ENCODE results near the gene LIN7C. TPM values are rescaled to one million over a fixed set of nuclear protein-coding genes. Genes with fewer than 3 reads are reported as not detected.

Gene LIN7C
- polyA plus RNA-seq, 2 of the 4 experiments (the other 2 are of a cell fraction), result 10.1 to 31.0 TPM

DNA sequence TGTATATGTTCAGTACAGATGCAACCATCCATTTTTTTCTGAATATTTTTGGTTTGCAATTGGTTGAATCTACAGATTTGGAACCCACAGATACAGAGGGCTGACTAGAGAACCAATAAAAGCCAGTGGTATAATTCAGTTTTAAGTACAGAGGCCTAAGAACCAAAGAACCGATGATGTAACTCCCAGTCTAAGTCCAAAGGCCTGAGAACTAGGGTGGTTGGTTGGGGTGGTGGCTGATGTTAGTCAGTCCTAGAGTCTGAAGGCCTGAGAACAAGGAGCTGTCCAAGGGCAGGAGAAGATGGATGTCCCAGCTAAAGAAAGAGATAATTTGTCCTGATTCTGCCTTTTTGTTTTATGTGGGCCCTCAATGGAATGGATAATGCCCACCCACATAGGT, 48.7 kb upstream of the LIN7C start:
- ChIA-PET CTCF (no interaction called here), POLR2A (no interaction called here)
- H3K4me3 ChIP-seq, result no peak overlapping the region
- H3K27ac ChIP-seq, result no peak overlapping the region
- no peaks in the 10 kb centered on the region for H3K4me1 ChIP-seq
- 13% methylated on average over 1 of the region's 1 CpG for whole genome bisulfite sequencing (ENCODE audit: missing lambda C conversion rate)
- TF ChIP-seq FOSB (CRISPR knock-in tag; IDR thresholded peaks at IDR 0.05) (no peak), RCOR1 (IDR thresholded peaks at IDR 0.05; ENCODE audit: low read depth, low read length) (no peak), HOXA7 (CRISPR knock-in tag; IDR thresholded peaks at IDR 0.05) (no peak), BHLHE40 (IDR thresholded peaks at IDR 0.05; ENCODE audit: low read depth, low read length) (no peak), HES2 (IDR thresholded peaks at IDR 0.05) (no peak), HEYL (CRISPR knock-in tag; IDR thresholded peaks at IDR 0.05) (no peak), ZNF302 (CRISPR knock-in tag; IDR thresholded peaks at IDR 0.05) (no peak), ZSCAN20 (CRISPR knock-in tag; IDR thresholded peaks at IDR 0.05) (no peak), REST (IDR thresholded peaks at IDR 0.05) (no peak), MAZ (IDR thresholded peaks at IDR 0.05; ENCODE audit: borderline replicate concordance, low read depth, low read length) (no peak), EHF (CRISPR knock-in tag; IDR thresholded peaks at IDR 0.05) (no peak), USF2 (IDR thresholded peaks at IDR 0.05) (no peak)
- TF ChIP-seq, protein P1, sequence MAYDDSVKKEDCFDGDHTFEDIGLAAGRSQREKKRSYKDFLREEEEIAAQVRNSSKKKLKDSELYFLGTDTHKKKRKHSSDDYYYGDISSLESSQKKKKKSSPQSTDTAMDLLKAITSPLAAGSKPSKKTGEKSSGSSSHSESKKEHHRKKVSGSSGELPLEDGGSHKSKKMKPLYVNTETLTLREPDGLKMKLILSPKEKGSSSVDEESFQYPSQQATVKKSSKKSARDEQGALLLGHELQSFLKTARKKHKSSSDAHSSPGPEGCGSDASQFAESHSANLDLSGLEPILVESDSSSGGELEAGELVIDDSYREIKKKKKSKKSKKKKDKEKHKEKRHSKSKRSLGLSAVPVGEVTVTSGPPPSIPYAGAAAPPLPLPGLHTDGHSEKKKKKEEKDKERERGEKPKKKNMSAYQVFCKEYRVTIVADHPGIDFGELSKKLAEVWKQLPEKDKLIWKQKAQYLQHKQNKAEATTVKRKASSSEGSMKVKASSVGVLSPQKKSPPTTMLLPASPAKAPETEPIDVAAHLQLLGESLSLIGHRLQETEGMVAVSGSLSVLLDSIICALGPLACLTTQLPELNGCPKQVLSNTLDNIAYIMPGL (CRISPR knock-in tag; IDR thresholded peaks at IDR 0.05; ENCODE audit: borderline replicate concordance), result no peak
- H3K9me3 ChIP-seq, result no peaks in the 10 kb centered on the region
- DNase-seq (ENCODE audit: low read depth in 1 of 2, low spot score in 1 of 2), result no peak
- ATAC-seq, result no peak
- FAIRE-seq, result no peak
- H3K4me2 ChIP-seq, result no peak overlapping the region

DNA sequence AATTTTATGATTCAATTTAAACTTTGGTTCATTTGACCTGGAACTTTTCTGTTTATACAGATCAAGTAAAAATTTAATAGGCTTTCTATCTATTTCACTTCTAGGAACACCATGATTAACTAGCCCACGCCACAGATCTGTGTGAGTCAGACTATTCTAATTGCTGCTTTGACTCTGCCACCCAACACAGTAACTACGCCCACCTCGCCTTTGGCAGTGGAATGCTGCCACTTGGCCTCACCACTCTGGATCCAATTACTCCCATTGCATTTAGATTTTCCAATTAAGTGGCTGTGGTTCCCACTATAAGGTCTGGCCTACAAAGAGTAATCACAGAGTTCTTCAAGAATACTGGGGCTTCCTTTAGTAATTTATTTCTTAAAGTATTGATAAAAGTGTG, 46.6 kb upstream of the LIN7C start:
- FAIRE-seq, result no peak
- ChIA-PET POLR2A (no interaction called here), CTCF (no interaction called here)
- no peak overlapping the region for H3K4me3 ChIP-seq
- TF ChIP-seq BHLHE40 (IDR thresholded peaks at IDR 0.05; ENCODE audit: low read depth, low read length), result no peak
- no peak for TF ChIP-seq RFX5 (IDR thresholded peaks at IDR 0.05)
- TF ChIP-seq SREBF2 (IDR thresholded peaks at IDR 0.05), result no peak
- no peak for TF ChIP-seq HOXA7 (CRISPR knock-in tag; IDR thresholded peaks at IDR 0.05)
- no peak for TF ChIP-seq HEYL (CRISPR knock-in tag; IDR thresholded peaks at IDR 0.05)
- TF ChIP-seq FOXS1 (CRISPR knock-in tag; IDR thresholded peaks at IDR 0.05), result no peak
- TF ChIP-seq HES2 (IDR thresholded peaks at IDR 0.05), result no peak
- no peak overlapping the region for H3K27ac ChIP-seq
- no peaks in the 10 kb centered on the region for H3K4me1 ChIP-seq
- no peaks in the 10 kb centered on the region for H3K9me3 ChIP-seq
- H3K4me2 ChIP-seq, result no peak overlapping the region
- DNase-seq (ENCODE audit: low read depth in 1 of 2, low spot score in 1 of 2), result no peak
- no peak for ATAC-seq
- WGBS (ENCODE audit: missing lambda C conversion rate), result 51% methylated on average over 3 of the region's 3 CpGs

DNA sequence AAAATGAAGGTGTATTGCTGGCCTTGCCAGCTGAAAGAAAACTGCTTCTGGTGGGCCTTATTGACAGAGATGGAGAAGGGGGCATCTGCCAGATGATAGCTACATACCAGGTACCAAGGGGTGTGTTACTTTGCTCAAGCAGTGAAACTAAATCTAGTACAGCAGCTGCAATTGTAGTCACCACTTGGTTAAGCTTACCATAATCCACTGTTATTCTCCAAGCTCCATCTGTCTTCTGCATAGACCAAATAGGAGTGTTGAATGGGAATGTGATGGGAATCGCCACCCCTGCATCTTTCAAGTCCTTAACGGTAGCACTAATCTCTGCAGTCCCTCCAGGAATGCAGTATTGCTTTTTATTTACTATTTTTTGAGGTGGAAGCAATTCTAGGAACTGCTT, 45.8 kb upstream of the LIN7C start:
- WGBS (ENCODE audit: missing lambda C conversion rate), result 3% methylated on average over 2 of the region's 2 CpGs
- CTCF ChIA-PET, result no interaction called here
- POLR2A ChIA-PET, result no interaction called here
- no peak for FAIRE-seq
- no peaks in the 10 kb centered on the region for H3K9me3 ChIP-seq
- no peaks in the 10 kb centered on the region for H3K4me1 ChIP-seq
- no peak overlapping the region for H3K4me3 ChIP-seq
- H3K4me2 ChIP-seq, result no peak overlapping the region
- no peak overlapping the region for H3K27ac ChIP-seq
- no peak for ATAC-seq
- DNase-seq (ENCODE audit: low read depth in 1 of 2, low spot score in 1 of 2), result no peak
- TF ChIP-seq CHD2 (IDR thresholded peaks at IDR 0.05; ENCODE audit: low read length, partially characterized antibody) (no peak), NPAS2 (CRISPR knock-in tag; IDR thresholded peaks at IDR 0.05; ENCODE audit: borderline replicate concordance) (no peak), POLR2A (IDR thresholded peaks at IDR 0.05; ENCODE audit: low read length) (no peak), TP53 (CRISPR knock-in tag; IDR thresholded peaks at IDR 0.05) (no peak), ZSCAN20 (CRISPR knock-in tag; IDR thresholded peaks at IDR 0.05) (no peak), SMC3 (IDR thresholded peaks at IDR 0.05) (no peak), ZNF302 (CRISPR knock-in tag; IDR thresholded peaks at IDR 0.05) (no peak), EHF (CRISPR knock-in tag; IDR thresholded peaks at IDR 0.05) (no peak), MAFK (IDR thresholded peaks at IDR 0.05; ENCODE audit: partially characterized antibody) (no peak), JUNB (IDR thresholded peaks at IDR 0.05) (no peak), POLR2AphosphoS2 (conservative IDR thresholded peaks at IDR 0.05; ENCODE audit: low read length) (no peak), RNF2 (IDR thresholded peaks at IDR 0.05; ENCODE audit: borderline replicate concordance, low read depth) (no peak), FOXS1 (CRISPR knock-in tag; IDR thresholded peaks at IDR 0.05) (no peak)
- TF ChIP-seq, protein P2, sequence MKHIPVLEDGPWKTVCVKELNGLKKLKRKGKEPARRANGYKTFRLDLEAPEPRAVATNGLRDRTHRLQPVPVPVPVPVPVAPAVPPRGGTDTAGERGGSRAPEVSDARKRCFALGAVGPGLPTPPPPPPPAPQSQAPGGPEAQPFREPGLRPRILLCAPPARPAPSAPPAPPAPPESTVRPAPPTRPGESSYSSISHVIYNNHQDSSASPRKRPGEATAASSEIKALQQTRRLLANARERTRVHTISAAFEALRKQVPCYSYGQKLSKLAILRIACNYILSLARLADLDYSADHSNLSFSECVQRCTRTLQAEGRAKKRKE (CRISPR knock-in tag; IDR thresholded peaks at IDR 0.05; ENCODE audit: low read depth), result no peak
